HCT116 (cell line): ENCODE measurements around the gene C1QL4. TPM values are rescaled to one million over a fixed set of nuclear protein-coding genes. Genes with fewer than 3 reads are reported as not detected.

Experiments
- ATAC-seq: fragments of 200-7000 bp; cut with Tn5 transposase; 2 replicates; pipeline ENCODE4 v1.9.1; 2020; ENCODE audit warnings: mild to moderate bottlenecking, moderate library complexity
- BruUV-seq: library from RNA; stranded (reverse); fragments of 400-500 nt; replicated peaks from 2 replicates; lab custom pipeline; 2021; lab: Mats Ljungman, UMichigan
- CTCF ChIA-PET: fragments of 300-600 bp; sonication (Branson Sonifier 250); formaldehyde crosslinking; loops from one replicate; lab custom pipeline; 2021; ENCODE audit warnings: antibody characterized with exemption; lab: Charles Lee
- POLR2A ChIA-PET: fragments of 300-600, 350-600 bp; sonication (Branson Sonifier 250); formaldehyde crosslinking; loops from one replicate; lab custom pipeline; 2021; ENCODE audit warnings: antibody characterized with exemption; lab: Charles Lee
- RAD21 ChIA-PET, 2 experiments: fragments of 300-600 bp; sonication (Branson Sonifier 250); formaldehyde crosslinking; loops; one replicate each; lab custom pipeline; 2023; ENCODE audit warnings: low total read pairs in 2 of 2; ENCODE audit not compliant: uncharacterized antibody in 2 of 2, unreplicated experiment in 2 of 2, low non-redundant PET in 1 of 2; lab: Charles Lee
- DNase-seq: peaks from one replicate; pipeline ENCODE4 v3.0.0-alpha.2; 2010; ENCODE audit warnings: low read depth, low spot score
- H2AFZ ChIP-seq: fragments of 200-600 bp; shearing (Covaris generic), sonication (generic); 2 replicates; pipeline ENCODE4 v1.6.1; 2017; ENCODE audit warnings: low read depth, mixed run types, mixed read lengths, antibody characterized with exemption, low read length; ENCODE audit not compliant: poor library complexity, severe bottlenecking
- H3K27ac ChIP-seq: 2 replicates; pipeline ENCODE4 v1.5.1; 2012; ENCODE audit warnings: low read depth, low read length
- H3K27me3 ChIP-seq: fragments of 200-600 bp; sonication (generic); 2 replicates; pipeline ENCODE4 v1.6.1; 2016; ENCODE audit warnings: mixed run types, low read length, mixed read lengths; ENCODE audit not compliant: insufficient read depth
- H3K36me3 ChIP-seq, 2 experiments: fragments of 200-500 bp in 1 of 2; fragments of 200-600 bp in 1 of 2; sonication (Bioruptor generic) in 1 of 2; sonication (generic) in 1 of 2; 2 replicates each; pipeline versions ENCODE4 v1.5.1 to v1.6.1; 2014 to 2016; ENCODE audit warnings: low read length in 2 of 2, inconsistent platforms in 1 of 2, mixed read lengths in 1 of 2, mixed run types in 1 of 2; ENCODE audit not compliant: insufficient read depth in 2 of 2, control insufficient read depth in 1 of 2
- H3K4me1 ChIP-seq, 2 experiments: fragments of 200-600 bp in 1 of 2; sonication (generic) in 1 of 2; 2 replicates each; pipeline versions ENCODE4 v1.5.1 to v1.6.1; 2012 to 2017; ENCODE audit warnings: low read length in 2 of 2, inconsistent platforms in 1 of 2, mild to moderate bottlenecking in 1 of 2, mixed read lengths in 1 of 2, mixed run types in 1 of 2, moderate library complexity in 1 of 2; ENCODE audit not compliant: insufficient read depth in 2 of 2, control insufficient read depth in 1 of 2
- H3K4me2 ChIP-seq: fragments of 200-600 bp; sonication (generic); 2 replicates; pipeline ENCODE4 v1.6.1; 2017; ENCODE audit warnings: mixed run types, low read length, mixed read lengths
- H3K4me3 ChIP-seq, 2 experiments: fragments of 200-600 bp in 1 of 2; sonication (generic) in 1 of 2; replicated peaks in 1 of 2; 2 replicates each; pipeline ENCODE4 v1.5.1; 2011 to 2016; ENCODE audit warnings: low read length in 2 of 2, control low read depth in 1 of 2, low read depth in 1 of 2, mild to moderate bottlenecking in 1 of 2, mixed read lengths in 1 of 2, mixed run types in 1 of 2
- H3K79me2 ChIP-seq: fragments of 200-600 bp; sonication (generic); 2 replicates; pipeline ENCODE4 v1.6.1; 2017; ENCODE audit warnings: mild to moderate bottlenecking, mixed run types, low read length, moderate library complexity, mixed read lengths; ENCODE audit not compliant: insufficient read depth
- H3K9ac ChIP-seq: fragments of 200-600 bp; sonication (generic); 2 replicates; pipeline ENCODE4 v1.6.1; 2016; ENCODE audit warnings: low read length, mixed read lengths
- H3K9me2 ChIP-seq: fragments of 200-600 bp; sonication (generic), shearing (Covaris generic); 2 replicates; pipeline ENCODE4 v1.6.1; 2017; ENCODE audit warnings: mixed run types, mild to moderate bottlenecking, moderate library complexity; ENCODE audit not compliant: insufficient read depth
- H3K9me3 ChIP-seq, 2 experiments: fragments of 200-500 bp in 1 of 2; fragments of 200-600 bp in 1 of 2; sonication (Bioruptor generic) in 1 of 2; sonication (generic) in 1 of 2; 2 replicates each; pipeline ENCODE4 v1.6.1; 2014 to 2017; ENCODE audit warnings: low read length in 2 of 2, mixed read lengths in 2 of 2, inconsistent platforms in 1 of 2, low read depth in 1 of 2, mild to moderate bottlenecking in 1 of 2, mixed run types in 1 of 2, moderate library complexity in 1 of 2; ENCODE audit not compliant: control insufficient read depth in 1 of 2, insufficient read depth in 1 of 2
- H4K20me1 ChIP-seq: fragments of 200-600 bp; sonication (generic), shearing (Covaris generic); 2 replicates; pipeline ENCODE4 v1.6.1; 2017; ENCODE audit warnings: mixed run types, mild to moderate bottlenecking, moderate library complexity; ENCODE audit not compliant: insufficient read depth
- CEBPB ChIP-seq: IDR thresholded peaks from 2 replicates; pipeline ENCODE4 v1.6.1; 2012; ENCODE audit warnings: low read depth
- EZH2phosphoT487 ChIP-seq: fragments of 200-600 bp; IDR thresholded peaks from 2 replicates; pipeline ENCODE4 v1.6.1; 2018; ENCODE audit warnings: antibody characterized with exemption, borderline replicate concordance
- RAD21 ChIP-seq: IDR thresholded peaks from 2 replicates; pipeline ENCODE4 v1.6.1; 2012; ENCODE audit warnings: low read depth, mild to moderate bottlenecking
- ZBTB33 ChIP-seq: IDR thresholded peaks from 2 replicates; pipeline ENCODE4 v1.6.1; 2011; ENCODE audit warnings: mild to moderate bottlenecking, low read length, moderate library complexity; ENCODE audit not compliant: insufficient replicate concordance; ENCODE audit errors: extremely low read depth
- intact Hi-C: fragments of 100-400 bp; cut with micrococcal nuclease; formaldehyde crosslinking; loops from 2 replicates; pipeline ENCODE4 v1.10.0; 2022
- total RNA-seq: library from RNA; stranded (reverse); gene quantifications from one replicate; pipeline ENCODE4 v1.2.1, GENCODE V29; 2021; ENCODE audit not compliant: unreplicated experiment

Gene C1QL4
- total RNA-seq, 1 experiment from 2014 or later: 8.1 TPM

- RAD21 ChIA-PET: no interaction called here
Observed at GRCh38 chr12:49340971-49341776, 4.2 kb upstream of the C1QL4 start.

More at GRCh38 chr12:49340971-49341776, 4.2 kb upstream of the C1QL4 start:
- Histone ChIP-seq H3K9me2 (no peaks in the 10 kb centered on the region), H3K4me1 (peaks cover 28 to 65% of the 10 kb centered on the region in 2 experiments), H3K4me3 (no peak overlapping the region), H3K79me2 (no peaks in the 10 kb centered on the region), H3K36me3 (no peaks in the 10 kb centered on the region), H3K9me3 (no peaks in the 10 kb centered on the region), H4K20me1 (no peaks in the 10 kb centered on the region), H2AFZ (no peak overlapping the region), H3K27me3 (no peaks in the 10 kb centered on the region), H3K9ac (no peak overlapping the region), H3K4me2 (no peak overlapping the region), H3K27ac (no peak overlapping the region)
- ATAC-seq (no peak), DNase-seq (no peak)
- ChIA-PET POLR2A (interaction anchor here (1.2 kb wide), 1 partner anchor 32 kb away, joined by 3 read pairs; no protein-coding TSS in a partner anchor), CTCF (interaction anchor here (0.7 to 3.0 kb wide), 10 partner anchors 9 to 195 kb away, joined by 3 to 45 read pairs (median 13); partner anchors contain the start of gene TROAP)
- no TSS peak for BruUV-seq
- no peak for TF ChIP-seq EZH2phosphoT487
- TF ChIP-seq CEBPB: no peak
- no peak for TF ChIP-seq RAD21
- TF ChIP-seq ZBTB33: no peak
- intact Hi-C loops: no loop called here
